Keratinocyte (primary cell): ENCODE results near the gene PASD1.
"Not testable (repeated sequence)": the region's sequence is repeated elsewhere in the genome, so short reads cannot be mapped to it uniquely, and the experiment has no call there.

Source experiments
- CTCF ChIP-seq, 3 experiments: IDR thresholded peaks in 1 of 3; conservative IDR thresholded peaks in 1 of 3; optimal IDR thresholded peaks in 1 of 3; 2 replicates in 2 of 3; 3 replicates in 1 of 3; pipeline versions ENCODE3 to v1.5.1; 2011; ENCODE audit warnings: low read length in 3 of 3, mild to moderate bottlenecking in 3 of 3, moderate library complexity in 2 of 3, control low read depth in 1 of 3, inconsistent platforms in 1 of 3; ENCODE audit not compliant: insufficient read depth in 2 of 3; ENCODE audit errors: extremely low read depth in 1 of 3
- EZH2 ChIP-seq: IDR thresholded peaks from one replicate; pipeline ENCODE4 v1.6.1; 2012; ENCODE audit warnings: inconsistent platforms, mild to moderate bottlenecking, low read length, moderate library complexity

- not testable (repeated sequence) for TF ChIP-seq CTCF (optimal IDR thresholded peaks at IDR 0.05 in 1 of 3, IDR thresholded peaks at IDR 0.05 in 1 of 3, conservative IDR thresholded peaks at IDR 0.05 in 1 of 3; ENCODE audit: extremely low read depth in 1 of 3, insufficient read depth in 2 of 3, low read length in 3 of 3); EZH2
Observed at GRCh38 chrX:151563003-151563402, 472 bp upstream of the PASD1 start.
